HG02852 (cell line): ENCODE measurements around the gene ATP8B2.
"Not testable (repeated sequence)": the region's sequence is repeated elsewhere in the genome, so short reads cannot be mapped to it uniquely, and the experiment has no call there.

Experiments used
- ATAC-seq: cut with Tn5 transposase; IDR thresholded peaks from one replicate; pipeline ENCODE4 v1.9.1; 2021; ENCODE audit warnings: mild to moderate bottlenecking, moderate library complexity; ENCODE audit not compliant: unreplicated experiment

ATP8B2 gene

DNA sequence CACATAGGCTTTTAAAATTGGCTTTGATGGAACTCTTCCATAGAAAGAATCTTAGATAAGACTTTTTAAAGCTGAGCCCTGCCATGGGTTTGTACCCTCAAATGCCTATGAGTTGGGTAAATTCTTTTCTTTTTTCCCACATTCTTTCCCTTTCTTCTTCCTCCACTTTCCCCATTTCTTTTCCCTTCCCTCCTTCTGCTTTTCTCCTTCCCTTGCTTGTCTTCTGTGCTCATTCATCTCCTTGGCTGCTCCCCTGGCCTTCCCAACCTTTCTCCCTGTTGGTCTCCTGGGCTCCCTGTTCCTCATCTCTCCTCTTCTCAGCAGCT, 3.8 kb upstream of the ATP8B2 start:
- not testable (repeated sequence) for ATAC-seq

DNA sequence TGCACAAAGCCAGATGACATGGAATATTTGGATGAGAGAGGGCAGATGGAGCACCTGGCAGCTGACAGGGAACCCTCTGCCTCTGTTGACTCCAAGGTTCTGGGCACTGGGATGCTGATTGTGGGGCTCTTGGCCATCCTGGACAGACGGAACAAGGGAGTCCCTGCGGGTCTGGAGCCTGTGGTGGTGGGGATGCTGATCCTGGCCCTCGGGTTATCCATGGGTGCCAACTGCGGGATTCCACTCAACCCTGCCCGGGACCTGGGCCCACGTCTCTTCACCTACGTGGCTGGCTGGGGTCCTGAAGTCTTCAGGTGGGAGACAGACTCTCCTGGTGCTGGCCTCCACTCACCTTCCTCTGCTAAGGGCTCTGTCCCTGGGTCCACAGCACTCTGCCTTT, 1.8 kb upstream of the ATP8B2 start:
- no peak for ATAC-seq

DNA sequence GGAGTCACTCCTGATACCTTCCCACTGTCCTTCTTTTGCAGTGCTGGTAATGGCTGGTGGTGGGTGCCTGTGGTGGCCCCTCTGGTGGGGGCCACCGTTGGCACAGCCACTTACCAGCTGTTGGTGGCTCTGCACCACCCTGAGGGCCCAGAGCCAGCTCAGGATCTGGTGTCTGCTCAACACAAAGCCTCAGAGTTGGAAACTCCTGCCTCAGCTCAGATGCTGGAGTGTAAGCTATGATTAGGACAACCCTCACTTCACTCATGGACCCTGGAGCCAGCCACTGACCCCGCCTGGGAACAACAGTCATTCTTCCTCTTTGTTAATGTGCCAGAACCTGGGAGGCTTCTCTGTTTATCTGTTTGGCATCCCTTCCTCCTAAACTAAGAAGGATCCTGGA, 1.1 kb upstream of the ATP8B2 start:
- ATAC-seq: no peak

DNA sequence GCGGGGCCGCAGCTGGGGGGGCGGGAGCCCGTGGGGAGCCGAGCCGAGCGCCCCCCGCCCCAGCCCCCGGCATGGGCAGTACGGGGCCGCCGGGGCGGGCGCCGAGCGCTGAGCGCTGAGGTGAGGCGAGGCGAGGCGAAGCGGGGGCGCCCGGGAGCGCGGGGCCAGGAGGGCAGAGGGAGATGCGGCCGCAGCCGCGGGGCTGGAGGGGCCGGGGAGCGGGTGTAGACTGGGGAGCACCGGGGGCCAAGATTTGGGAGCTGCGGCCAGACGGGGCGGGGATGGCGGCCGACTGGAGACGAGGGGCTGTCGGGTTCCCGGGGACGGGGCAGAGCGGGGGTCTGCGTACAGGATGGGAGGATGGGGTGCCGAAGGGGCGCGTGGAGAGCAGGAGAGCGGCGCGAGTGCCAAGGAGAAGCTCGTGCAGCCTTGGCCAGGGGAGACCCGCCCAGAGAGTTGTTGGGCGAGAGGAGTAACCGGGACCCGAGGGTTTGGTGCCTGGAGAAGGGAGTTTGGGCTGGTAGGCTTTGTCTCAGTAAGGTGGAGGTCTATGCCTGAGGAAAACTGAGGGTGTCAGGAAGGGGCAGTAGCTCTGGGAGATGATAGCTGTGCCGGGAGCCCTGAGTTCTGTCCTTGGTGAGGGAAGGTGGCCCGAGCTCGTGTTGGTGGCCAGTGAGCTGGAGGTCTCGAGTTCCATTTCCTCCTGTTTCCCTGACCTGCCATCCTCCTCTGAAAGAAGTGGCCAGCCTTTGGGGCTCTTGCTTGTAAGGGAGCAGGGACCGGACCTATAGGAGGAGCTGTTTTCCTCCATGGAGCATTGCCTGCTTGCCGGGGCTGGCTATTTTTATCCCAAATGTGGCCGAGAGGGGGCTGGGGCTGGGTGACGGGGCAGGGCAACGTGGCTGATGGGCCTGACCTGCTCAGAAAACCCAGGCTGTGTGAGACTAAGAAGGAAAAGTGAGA, 539 bp downstream of the ATP8B2 start:
- ATAC-seq: no peak

DNA sequence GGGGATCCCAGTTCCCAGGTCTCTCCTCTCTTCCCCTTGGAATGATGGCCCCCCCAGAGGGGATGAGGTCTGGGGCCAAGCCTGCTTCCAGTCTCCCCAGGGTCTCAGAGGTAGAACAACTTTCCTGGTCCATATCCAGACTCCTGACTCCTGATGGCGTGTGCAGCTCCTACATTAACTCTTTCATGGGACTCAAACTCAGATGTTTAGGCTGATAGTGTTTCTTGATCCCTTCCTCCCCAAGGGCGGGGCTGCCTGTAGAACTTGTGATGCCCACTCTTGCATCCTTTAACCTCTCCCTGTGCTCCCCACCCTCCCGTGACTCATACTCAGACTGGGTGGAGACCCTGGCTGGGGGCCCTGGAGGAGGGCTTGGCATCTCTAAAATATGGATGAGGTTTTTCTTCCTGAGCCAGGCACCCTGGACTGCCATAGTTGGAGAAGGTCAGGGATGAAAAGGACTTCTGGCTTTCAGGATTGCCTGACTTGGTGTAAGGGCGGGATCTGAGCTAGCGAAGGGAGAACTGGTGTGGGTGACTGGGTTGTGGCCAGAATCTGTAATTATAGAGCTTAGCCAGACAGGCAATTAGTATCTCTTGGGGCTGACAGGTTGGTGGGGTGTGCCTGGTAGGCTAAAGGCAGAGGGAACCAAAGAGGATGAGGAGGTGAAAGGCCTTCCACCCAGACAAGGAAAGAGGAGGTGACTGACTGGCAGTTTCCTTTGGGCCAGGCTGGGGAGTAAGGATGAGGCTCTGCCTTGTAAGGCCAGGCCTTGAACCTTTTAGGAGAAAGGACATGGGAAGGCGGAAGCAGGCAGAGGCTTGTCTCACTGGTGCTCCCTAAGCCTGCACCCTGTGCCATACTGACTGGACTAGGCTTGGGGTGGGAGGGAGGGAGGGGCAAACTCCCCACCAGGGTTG, 1.5 kb downstream of the ATP8B2 start:
- no peak for ATAC-seq

DNA sequence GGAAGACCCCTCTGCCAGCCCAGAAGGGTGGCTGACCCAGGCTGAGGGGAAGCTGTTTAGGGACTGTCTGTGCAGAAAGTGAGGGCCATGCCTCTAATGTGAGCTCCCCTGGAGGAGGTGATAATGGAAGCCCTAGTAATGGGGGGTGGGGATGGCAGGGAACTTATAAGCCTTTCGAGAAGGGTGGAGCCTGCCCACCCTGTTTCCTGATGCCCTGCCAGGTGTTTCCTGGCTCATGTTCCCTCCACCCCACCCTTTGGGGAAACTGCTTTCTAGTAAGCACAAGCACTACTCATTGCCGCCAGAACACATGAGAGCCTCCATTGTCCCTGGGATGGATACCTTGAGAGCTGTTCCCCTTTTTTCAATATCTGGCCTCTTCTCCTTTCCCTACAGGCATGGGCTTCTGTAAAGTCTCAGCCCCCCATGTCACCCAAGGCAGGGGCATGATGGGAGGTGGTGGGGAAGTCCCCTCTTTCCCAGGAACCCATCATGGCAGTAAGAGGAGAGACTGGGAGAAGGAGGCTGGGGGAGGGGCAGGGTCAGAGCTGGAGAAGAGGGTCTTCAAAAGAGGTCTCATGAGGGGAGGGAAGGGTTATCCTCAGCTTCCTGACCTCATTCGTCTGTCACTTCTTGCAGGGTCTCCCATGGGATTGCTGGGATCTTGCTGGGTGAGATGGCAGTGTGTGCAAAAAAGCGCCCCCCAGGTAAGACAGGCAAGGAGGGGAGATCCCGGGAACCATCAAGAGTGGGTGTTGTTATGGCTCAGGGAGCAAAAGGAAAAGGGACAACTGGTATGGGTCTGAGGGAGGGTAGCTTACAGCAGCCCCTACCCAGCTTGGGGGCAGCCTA, 2.4 kb downstream of the ATP8B2 start:
- ATAC-seq: no peak

DNA sequence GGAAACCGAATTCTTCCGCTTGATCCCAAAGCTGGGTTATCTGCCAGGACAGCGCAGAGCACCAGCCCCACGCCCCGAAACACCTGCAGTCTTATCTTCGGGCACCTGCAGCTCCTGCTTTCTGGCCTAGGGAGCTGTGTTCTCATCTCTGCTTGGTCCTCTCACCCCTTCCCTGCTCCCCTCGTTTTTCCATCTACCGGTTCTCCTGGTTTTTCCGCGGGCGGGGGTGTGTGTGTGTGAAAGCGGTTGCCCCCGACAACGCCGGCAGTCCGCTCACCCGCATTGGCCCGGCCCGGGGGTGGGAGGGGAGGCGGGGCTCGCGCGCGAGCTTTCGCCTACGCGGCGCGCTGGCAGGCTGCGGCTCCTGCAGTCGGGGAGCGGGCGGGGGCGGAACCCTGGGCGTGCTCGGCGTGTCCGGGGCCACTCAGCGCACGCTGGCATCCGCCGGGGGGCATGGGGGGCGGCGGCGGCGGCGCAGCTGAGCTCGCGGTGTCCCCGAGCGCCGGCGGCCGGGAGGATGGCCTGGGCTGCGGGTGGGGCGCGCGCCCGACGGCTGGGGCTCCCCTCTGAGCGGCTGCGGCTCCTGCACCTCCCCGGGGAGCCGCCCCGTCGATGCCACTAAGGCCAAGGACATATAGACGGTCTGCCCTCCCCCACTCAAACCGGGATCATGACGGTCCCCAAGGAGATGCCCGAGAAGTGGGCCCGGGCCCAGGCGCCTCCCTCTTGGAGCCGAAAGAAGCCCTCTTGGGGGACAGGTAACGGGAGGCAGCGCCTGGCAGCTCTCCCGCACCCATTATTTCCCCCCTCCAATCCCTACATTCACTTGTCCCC, 3.2 kb downstream of the ATP8B2 start:
- peak; percentile 41 for ATAC-seq

DNA sequence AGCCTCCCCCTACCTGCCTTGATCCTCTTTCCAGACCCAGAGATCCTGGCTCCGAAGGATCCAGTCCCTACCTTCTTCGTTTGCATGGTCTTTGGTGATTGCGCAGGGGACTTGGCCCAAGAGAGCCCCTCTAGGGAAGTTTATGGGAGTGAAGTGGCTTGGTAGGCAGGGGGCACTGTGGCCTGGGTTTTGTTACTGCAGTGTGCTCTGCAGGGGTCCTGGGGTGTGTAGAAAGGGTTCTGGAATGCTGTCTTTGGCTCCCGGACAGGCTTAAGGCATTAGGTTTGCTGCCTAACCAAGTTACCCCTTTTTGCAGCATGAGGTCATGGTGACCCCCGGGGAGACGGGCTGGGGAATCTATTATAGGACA, 3.8 kb downstream of the ATP8B2 start:
- no peak for ATAC-seq

DNA sequence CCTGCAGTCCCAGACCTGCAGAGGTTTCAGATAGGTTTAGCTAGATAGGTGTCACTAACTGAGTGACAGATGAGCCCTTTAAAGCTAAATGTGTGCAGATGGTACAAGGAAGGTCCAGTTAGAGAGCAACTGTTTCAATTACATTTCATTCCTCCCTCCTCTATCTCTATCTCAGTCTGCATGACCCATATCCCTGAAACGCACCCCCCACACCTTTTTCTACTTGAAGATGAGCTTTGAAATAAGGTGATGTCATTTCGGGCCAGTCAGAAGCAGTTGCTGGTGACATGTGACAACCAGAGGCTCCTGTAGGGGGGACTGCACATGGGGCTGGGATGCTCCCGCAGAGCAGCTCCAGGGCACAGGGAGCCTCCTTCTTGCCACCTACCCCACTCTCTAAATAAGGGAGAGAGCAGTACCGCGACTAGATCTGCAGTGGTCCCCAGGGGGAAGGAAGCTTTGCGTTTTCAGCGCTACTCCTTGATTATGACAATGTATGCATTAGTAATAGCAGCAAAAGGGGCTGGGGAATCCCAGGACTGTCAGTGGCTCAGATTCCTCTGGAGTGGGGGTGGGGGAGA, 4.3 kb downstream of the ATP8B2 start:
- no peak for ATAC-seq

DNA sequence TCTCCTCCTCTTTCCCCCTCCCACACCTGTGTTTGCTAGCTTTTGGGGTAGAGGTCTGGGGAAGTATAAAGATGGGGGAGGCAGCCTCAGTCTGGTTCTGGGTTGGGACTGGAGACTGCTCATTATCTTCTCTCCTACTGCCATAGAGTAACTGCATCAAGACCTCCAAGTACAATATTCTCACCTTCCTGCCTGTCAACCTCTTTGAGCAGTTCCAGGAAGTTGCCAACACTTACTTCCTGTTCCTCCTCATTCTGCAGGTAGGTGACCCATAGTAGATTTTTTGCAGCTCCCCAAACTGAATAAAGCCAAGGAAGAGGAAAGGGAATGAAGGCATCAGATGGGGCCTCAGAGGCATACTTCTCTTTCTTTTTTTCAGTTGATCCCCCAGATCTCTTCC, 5.3 kb downstream of the ATP8B2 start:
- no peak for ATAC-seq

DNA sequence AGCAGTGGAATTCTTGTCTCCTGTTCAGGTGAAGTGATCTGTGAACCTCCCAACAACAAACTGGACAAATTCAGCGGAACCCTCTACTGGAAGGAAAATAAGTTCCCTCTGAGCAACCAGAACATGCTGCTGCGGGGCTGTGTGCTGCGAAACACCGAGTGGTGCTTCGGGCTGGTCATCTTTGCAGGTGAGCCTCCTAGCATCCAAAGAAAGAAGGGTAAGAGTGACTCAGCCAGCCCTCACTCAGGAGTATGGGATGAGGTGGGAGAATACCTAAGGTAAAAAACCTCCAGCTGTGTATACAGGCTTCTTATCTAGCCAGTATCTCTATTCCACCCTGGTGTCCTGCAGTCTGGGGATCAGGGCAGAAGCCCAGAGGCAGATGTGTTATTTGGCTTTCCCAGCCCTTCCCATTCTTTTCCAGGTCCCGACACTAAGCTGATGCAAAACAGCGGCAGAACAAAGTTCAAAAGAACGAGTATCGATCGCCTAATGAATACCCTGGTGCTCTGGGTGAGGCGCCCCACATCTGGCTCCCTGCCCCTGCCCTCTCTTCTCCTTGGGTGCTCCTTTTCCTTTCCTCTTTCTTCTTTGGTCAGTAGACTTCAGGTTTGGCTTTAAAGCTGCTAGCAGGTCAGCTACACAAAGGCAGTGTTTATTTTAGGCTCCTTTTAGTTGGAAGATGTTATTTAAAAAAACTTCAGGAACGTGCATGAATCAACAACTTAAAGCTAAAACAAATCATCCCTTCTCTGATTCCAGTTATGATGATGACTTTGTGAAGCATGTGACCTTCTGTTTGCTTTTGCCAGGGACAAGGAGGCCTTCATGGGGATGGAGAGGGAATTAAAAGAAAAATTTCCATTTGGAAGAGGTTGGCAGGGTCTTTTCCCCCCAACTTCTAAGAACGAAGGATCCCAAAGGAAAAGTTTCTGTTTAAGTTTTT, 9.0 kb downstream of the ATP8B2 start:
- ATAC-seq: no peak

DNA sequence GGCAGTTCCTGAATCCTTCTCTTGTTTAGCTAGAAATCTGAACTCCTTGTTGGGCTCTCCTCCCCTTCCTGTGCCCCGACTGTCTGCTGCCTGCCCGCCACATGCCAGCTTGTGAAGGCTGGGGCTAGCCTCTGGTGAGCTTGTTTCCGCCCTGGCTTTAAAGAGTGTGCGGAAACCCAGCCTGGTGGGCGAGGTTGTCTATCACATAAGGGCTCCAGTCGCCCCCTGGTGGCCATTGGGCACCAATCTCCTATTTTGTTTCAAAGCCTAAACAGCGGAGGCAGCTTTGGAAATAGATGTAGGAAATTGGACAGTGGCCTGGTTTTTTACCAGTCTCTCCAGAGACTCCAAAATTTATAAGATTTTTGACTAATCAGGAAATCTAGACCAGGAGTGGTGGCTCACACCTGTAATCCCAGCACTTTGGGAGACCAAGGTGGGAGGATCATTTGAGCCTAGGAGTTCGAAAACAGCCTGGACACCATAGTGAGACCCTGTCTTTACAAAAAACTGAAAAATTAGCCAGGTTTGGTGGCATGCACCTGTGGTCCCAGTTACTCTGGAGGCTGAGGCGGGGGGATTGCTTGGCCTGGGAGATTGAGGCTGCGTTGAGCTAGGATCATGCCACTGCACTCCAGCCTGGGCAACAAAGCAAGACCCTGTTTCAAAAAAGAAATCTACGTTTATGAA, 9.8 kb downstream of the ATP8B2 start:
- no peak for ATAC-seq

DNA sequence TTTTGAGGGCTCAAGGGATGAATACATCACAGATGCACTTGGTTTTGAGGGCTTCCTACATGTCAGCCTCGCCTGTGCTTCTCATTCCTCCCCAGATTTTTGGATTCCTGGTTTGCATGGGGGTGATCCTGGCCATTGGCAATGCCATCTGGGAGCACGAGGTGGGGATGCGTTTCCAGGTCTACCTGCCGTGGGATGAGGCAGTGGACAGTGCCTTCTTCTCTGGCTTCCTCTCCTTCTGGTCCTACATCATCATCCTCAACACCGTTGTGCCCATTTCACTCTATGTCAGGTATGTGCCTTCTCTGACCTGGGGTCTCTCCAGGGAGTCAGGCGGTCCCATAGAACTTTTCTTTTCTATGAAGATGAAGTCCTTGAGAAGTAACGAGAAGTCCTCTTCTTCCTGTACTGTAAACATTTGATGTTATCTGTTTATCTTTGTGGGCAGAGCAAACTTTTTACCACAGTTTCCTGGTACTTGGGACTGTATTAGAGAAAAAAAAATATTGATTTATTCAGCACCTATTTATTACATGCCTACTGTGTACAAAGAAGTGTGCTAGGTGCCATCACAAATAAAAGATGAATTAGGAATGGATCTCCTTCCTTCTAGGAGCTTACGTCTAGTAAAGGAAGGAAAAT, 12.0 kb downstream of the ATP8B2 start:
- ATAC-seq: no peak

DNA sequence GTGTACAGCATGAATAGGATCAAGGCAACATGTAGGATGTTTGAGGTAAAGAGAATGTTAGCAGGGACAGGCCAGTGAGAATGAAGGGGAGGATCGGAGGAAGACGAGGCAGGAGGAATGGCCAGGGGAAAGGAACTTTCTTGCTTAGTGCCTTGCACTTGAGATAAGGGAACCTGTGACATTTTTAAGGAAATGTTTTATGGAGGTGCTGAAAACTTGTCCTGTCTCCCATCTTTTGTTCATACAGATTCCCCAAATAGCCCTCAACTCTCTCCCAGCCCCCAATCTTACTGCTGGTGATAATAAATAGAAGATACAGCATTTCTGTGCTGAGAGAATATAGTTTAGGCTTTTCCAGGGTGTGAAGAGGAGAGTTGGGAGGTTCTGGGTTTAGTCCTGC, 13.6 kb downstream of the ATP8B2 start:
- no peak for ATAC-seq

DNA sequence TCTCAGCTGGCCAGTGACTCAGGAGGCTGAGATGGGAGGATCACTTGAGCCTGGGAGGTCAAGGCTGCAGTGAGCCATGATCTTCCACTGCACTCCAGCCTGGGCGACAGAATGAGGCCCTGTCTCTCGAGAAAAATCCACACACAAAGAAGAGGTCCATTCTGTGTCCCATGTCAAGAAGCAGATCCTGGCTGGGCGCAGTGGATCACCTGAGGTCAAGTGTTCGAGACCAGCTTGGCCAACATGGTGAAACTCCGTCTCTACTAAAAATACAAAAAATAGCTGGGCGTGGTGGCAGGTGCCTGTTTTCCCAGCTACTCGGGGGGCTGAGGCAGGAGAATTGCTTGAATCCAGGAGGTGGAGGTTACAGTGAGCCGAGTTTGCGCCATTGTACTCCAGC, 16.0 kb downstream of the ATP8B2 start:
- ATAC-seq: not testable (repeated sequence)

DNA sequence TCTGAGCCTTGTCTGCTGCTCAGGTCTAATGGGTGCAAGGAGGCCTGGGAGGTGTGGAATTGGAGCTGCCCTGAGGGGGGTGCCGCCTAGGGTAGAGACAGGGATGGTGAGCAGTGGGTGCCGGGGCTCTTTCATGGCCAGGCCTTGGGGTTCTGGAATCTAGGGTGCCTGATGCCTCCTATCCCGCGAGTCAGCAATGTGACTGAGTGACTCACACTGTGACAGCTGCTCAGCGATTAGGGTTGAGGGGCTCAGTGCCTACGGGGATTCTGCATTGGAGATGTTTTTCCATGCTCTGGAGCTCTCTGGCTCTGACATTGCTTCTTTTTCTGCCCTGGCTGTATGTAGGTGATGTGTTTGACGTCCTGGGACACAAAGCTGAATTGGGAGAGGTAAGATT, 16.8 kb downstream of the ATP8B2 start:
- no peak for ATAC-seq

DNA sequence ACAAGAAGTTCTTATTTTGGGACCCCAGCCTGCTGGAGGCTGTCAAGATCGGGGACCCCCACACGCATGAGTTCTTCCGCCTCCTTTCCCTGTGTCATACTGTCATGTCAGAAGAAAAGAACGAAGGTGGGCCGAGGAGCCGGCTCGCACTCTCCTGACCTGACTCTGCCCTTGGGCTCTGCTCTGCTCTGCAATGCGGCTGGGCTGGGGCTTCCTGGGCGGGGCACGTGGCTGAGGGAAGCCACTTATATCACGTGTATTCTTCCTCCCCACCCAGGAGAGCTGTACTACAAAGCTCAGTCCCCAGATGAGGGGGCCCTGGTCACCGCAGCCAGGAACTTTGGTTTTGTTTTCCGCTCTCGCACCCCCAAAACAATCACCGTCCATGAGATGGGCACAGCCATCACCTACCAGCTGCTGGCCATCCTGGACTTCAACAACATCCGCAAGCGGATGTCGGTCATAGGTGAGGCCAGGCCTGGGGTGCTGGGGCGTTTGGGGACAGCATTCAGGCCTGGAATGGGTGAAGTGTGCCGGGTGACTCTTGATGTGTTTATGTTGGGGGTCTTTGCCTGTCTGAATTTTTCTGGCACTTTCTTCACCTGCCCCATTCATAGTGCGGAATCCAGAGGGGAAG, 17.6 kb downstream of the ATP8B2 start:
- no peak for ATAC-seq
